SK-N-DZ (cell line): Measurements from ENCODE around the gene RSPH10B.
A peak's percentile ranks its signal among the peaks of the same experiment; 100 is the strongest.
"Not testable (repeated sequence)": the region's sequence is repeated elsewhere in the genome, so short reads cannot be mapped to it uniquely, and the experiment has no call there.

Source experiments
- DNase-seq: peaks from one replicate; pipeline ENCODE4 v3.0.0-alpha.2; 2015; ENCODE audit warnings: low spot score
- small RNA-seq, 2 experiments: library from RNA; depleted of rRNA; stranded (forward); fragments of <200 nt; gene quantifications; one replicate each; pipeline ENCODE3, GENCODE V24; 2014

The RSPH10B gene

DNA sequence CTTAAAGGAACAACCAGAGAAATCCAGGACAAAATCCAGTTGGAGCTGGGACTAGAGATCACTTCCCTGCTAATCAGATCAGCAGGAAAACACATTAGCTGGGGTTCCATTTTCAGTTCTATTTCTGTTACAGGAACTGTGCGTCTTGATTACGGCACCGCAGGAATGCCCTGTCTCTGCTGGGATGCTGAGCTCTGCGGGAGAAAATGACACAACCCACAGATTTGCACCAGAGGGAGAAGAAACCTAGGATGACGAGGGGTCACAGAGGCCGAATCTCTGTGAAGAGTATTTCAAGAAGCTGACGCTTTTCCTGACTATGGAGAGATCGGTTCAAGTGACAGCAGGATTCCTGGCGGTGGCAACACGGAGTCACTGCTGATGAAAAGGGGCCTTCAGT lies 40.2 kb downstream of the RSPH10B start:
- not testable (repeated sequence) for DNase-seq

DNA sequence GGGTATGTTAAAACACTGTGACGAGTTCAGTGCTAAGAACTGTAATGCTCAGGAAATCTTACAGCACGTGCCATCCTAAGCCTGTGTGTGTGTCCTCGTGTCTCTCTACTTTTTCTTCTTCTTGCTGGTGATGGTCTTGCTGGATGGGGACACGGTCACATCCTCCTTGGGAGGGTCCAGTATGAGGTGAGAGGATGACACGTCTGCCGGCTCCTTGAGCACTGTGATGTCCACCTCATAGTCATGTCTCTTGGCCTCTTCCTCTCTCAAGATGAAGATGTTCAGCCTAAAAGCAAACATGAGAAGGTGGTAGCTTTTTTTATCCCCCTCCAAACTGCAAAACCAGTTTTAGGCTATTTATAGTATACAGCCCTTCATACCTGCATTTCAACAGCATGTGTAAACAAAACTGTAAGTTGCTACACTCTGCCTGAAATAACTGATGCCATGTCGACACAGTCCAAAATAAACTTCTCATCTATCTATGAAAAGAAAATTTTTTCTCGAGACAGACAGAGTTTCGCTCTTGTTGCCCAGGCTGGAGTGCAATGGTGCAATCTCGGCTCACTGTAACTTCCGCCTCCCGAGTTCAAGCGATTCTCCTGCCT lies 44.1 kb downstream of the RSPH10B start:
- not testable (repeated sequence) for DNase-seq

DNA sequence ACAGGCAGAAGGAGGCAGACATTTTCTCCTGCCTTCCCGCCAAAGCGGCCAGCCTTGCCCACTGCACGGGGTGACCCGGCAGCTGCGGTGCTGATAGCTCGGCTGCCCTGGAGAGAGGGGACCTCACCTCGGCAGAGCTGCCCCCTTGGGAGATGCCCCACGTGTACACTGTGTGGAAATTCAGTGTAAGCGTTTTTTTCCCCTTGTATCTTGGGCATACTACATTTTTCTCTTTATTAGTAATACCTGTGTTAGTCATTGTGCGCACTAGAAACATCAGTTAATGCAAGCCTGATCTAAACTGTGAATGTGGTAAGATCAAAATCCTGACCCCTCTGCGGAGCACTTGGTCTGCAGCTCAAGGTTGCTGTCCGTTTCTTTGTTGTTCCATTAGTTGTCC lies 45.9 kb downstream of the RSPH10B start:
- DNase-seq, result not testable (repeated sequence)

DNA sequence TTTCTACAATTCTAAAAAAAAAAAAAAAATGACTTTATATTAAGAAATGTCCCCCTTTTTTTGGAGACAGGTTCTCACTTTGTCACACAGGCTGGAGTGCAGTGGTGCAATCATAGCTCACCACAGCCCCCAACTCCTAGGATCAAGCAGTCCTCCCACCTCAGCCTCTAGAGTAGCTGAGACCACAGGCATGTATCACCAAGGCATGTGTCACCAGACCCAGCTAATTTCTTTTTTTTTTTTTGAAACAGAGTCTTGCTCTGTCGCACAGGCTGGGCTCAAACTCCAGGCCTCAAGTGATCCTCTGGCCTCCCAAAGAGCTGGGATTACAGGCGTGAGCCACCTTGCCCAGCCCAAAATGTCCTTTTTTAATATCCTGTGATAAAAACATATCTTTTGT lies 46.3 kb downstream of the RSPH10B start:
- DNase-seq, result not testable (repeated sequence)

DNA sequence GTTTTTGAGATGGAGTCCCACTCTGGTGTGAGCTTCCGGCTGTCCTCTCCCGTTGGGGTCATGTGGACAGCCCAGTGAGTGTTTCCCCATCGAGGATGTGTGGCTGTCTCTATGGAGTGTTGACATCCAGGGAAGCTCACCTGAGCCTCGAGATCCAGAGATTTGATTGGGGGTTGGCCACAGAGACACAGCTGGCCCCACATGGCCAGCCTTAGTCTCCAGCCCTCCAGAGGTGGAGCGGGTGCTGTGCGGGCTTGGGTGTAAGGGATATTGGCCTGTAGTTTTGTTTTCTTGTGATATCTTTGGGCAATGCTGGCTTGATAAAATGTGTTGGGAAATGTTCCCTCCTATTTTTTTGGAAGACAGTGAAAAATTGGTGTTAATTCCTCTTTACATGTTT lies 54.0 kb downstream of the RSPH10B start:
- not testable (repeated sequence) for DNase-seq

DNA sequence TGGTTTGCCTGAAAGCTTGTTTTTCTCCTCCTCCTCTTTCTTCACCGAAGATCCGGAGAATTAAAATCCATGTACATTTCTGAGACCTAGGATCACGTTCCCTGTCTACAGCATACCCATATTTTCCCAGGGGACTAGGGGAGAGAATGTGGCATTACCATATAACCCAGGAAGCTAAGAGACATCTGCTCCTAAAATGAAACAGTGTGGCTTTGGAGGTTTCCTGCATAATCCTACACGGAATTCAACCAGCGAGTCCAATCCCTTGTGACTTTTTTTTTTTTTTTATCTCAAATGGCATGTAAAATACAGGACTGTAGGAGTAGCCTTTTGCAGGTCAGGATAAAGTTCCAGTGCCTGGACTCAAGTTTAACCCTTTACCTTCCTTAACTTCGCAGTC lies 61.7 kb downstream of the RSPH10B start:
- DNase-seq, result not testable (repeated sequence)

DNA sequence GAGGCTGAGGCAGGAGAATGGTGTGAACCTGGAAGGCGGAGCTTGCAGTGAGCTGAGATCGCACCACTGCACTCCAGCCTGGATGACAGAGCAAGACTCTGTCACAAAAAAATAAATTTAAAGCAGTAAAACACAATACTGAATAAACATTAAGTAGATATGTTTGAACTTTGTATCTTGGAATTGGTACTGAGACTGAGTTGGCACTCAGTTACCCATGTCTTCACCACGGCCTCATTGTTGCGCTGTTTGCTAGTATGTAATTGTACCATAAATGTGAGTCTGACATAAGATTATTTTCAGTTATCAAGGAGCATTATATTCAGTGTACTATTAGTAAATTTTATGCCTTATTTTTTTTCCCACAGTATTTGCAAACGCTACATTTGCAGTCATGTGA lies 65.8 kb downstream of the RSPH10B start:
- not testable (repeated sequence) for DNase-seq

DNA sequence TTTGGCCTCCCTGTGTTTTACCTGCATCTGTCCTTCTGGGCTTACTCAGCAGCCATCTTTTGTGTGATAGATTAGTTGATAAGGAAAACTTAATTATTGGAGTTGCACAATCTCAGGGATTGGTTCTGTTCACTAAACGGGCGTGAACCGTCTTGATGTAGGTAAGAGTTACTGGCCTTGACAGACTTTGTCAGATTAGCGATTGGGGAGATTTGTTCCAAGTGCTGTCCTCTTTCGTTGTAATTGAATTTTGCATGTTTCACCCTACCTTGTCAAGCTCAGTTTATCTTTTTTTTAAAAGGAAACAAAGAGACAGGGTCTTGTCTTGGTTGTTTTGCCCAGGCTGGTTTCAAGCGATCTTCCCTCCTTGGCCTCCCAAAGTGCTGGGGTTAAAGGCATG lies 67.5 kb downstream of the RSPH10B start:
- peak; percentile 91 for DNase-seq

DNA sequence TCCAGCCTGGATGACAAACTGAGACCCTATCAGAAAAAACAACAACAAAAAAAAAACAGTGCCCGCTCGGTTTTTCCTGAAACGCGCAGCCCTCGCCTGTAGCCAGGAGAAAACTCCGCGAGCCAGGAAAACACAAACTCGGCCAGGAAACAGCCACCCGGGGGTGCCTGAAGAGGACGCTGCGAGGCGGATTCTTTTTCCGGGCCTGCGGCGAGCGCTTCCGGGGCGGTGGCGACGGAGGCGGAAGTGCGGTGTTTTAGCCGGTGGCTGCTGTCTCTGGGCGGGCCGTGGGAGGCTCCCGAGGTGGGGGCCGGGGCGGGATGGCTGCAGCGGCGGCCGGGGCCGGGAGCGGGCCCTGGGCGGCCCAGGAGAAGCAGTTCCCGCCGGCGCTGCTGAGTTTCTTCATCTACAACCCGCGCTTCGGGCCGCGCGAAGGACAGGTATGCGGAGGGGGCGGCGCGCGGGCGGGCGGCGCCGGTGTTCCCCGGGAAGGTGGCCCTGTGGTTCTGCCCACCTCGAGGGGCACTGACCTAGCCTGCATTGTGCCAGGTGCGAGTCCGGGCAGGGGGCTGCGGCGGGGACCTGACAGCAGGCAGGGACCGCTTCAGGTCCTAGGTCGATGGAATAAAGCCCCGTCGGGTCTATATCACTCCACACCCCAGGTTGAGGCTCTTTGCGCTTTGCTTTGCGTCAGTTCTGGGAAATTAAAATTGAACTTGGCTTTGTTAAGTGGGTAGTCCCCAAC lies 71.8 kb downstream of the RSPH10B start, which contains the start of gene CCZ1:
Gene CCZ1, plus strand, starts transcription at position 254 of the 745 bp plus-strand sequence. Its CDS starts 67 bp downstream, at position 321.
- peak; percentile 66 for DNase-seq

DNA sequence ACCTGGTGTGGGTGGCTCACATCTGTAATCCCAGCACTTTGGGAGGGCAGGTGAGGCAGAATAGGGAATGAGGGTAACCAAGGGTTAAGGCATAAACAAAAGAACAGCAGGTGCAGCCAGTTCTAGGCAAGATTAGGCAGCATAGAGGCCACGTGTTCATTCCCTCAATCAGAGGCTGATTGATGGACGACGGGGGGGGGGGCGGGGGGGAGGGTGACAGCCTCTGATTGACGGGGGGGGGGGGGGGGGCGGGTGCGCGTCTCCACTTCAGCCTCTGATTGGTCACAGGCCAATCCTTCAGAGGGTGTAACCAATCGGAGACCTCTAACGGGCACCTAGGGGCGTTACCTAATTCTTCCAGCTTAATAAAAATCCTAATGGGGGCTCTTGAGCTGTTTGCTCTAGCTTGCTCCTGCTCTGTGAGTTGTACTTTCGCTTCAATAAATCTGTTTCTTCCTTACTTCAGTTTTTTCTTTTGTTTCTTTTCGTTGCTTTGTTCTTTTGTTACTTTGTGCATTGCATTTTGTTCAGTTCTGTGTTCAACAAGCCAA lies 73.0 kb downstream of the RSPH10B start:
- DNase-seq, result peak; percentile 37

DNA sequence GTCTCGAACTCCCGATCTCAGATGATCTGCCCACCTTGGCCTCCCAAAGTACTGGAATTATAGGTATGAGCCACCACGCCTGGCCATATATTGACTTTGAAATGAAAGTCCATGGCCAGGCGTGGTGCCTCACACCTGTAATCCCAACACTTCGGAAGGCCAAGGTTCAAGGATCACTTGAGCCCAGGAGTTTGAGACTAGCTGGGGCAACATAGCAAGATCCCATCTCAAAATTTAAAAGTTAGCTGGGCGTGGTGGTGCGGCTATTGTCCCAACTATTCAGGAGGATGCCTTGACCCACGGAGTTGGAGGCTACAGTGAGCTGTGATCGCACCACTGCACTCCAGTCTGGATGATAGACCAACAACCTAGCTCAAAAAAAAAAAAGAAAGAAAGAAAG lies 78.0 kb downstream of the RSPH10B start:
- DNase-seq, result no peak

DNA sequence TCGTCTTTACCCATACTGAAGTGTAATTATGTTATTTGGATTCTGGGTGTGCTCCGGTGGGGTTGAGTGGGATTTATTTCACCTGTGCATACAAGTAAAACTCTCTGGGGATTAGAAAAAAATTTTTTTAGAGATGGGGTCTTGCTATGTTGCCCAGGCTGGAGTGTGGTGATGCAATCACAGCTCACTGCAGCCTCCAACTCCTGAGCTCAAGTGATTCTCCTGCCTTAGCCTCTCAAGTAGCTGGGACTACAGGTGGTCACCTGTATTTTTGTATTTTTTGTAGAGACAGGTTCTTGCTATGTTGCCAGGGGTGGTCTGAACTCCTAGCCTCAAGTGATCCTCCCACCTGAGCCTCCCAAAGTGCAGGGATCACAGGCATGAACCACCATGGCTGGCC lies 80.2 kb downstream of the RSPH10B start:
- not testable (repeated sequence) for DNase-seq

DNA sequence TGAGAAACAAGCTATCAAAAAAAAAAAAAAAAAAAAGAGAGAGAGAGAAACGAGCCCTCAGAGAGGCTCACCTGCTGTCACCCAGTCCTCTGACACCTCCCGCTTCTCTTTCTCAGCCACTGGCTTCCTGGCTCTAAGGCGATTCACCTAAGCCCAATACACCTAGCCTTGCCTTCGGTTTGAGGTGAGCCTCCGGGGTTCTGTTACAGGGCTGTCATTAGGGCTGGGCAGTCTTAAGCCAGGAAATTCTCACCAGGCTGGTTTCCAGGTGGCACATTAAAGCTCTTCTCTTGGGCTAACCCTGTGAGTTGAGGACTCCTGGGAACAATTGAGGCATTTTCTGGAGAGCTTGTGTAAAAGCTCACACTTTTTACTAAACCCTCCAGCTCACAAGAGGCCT lies 82.5 kb downstream of the RSPH10B start:
- DNase-seq, result not testable (repeated sequence)

DNA sequence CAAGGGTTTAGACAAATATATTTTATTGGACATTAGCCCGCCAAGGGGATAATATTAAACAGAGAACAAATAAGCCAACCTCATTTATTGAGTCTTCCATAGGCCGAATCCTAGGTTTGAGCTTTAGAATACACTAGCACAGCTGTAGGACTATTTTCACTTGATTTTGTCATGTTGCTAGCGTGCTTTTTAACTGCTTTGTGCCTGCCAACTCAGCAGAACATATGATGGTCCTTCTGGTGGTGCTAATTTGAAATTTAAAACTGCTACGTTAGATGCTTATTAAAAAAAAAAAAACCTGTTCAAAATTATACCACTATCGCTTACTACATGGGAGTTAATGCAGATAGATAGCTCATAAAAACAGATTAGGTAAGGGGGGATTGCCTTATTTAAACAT lies 86.1 kb downstream of the RSPH10B start:
- not testable (repeated sequence) for DNase-seq

DNA sequence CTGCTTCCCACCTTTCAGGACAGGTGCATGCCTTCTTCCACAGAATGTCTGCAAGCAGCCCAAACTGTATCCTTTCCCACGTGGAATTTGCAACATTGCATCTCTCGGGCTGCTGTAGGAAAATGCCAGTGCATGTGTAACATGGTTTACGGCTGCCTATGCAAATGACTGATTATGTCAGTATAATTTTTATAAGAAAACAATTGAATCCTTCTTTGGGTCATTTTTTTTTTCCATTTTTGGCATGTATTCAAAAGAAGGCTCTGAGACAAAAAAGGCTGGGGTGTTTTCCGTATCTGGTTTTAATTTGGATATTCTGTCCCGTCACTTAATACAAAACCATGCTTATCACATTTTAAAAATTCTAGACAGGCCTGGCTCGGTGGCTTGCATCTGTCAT lies 90.4 kb downstream of the RSPH10B start:
- not testable (repeated sequence) for DNase-seq

DNA sequence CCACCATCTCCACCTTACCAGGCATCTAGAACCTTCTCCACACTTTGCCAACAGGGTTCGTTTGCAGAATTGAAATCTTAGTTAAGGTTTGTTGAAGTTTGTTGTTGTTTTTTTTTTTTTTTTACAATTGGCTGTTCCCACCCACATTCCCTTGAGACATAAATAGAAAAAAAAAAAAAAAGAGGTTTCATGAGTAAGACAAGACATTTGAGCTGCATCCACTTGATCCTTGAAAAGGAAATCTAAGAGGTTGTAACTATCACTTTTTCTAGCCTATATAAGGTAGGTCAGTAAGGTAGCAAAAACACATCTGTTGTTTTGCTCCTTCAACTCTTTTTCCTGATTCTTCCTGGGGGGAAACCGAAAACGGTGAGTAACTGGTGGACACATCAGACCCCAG lies 90.9 kb downstream of the RSPH10B start:
- DNase-seq, result not testable (repeated sequence)

Small RNA genes lying within 50 kb of the gene (small RNA-seq; reads per million reads assigned to genes)
- gene RF00019 (0 reads per million in 2 experiments), gene SNORA80D (0.98 to 2.2 reads per million in 2 experiments)
